GM18505 (cell line): ENCODE results near the gene STAT6.

Source experiments
- ATAC-seq: cut with Tn5 transposase; IDR thresholded peaks from one replicate; pipeline ENCODE4 v1.9.1; 2021; ENCODE audit not compliant: unreplicated experiment
- POLR2A ChIP-seq: IDR thresholded peaks from 4 replicates; pipeline ENCODE4 v1.6.1; 2011; ENCODE audit warnings: borderline replicate concordance; ENCODE audit not compliant: insufficient read depth, insufficient read length; ENCODE audit errors: extremely low read depth

STAT6 gene

GRCh38 chr12:57110104-57111030, 795 bp downstream of the STAT6 start:
- ATAC-seq, result peak; percentile 45
- TF ChIP-seq POLR2A, result peak; percentile 65

GRCh38 chr12:57109207-57110103, 1.7 kb downstream of the STAT6 start:
- no peak for TF ChIP-seq POLR2A

DNA sequence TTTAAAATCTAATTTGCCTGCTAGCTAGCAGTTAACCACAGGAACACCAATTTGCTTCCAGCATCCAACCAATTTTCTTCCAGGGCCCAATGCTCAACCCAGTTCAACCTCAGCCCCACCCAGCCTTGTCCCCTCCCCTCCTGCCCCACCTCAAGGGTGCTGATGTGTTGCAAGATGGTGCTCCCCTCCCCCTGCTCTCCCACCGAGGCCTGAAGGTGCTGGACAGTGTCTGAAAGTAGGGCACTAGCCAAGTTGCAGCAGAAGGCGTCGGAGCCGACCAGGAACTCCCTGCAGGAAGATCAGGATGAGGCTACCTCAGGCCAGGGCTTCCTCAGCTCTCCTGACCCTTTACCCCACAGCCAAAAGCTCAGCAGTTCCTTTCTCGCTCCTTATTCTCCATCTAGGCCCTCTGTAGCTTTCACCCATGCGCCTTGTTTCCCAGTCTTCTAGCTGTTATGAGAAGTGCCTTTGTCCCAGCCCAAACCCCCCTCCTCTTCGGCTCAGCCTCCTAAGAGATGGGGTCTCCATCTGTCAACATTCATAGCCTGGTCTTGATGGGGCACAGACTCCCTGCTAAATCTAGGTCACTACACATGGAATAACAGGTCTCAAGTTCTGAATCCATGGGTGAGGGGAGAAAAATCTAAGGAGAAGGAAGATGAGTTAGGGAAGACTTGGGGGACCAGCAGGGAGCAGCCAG, 3.6 kb downstream of the STAT6 start:
- ATAC-seq, result no peak
- TF ChIP-seq POLR2A, result no peak

More at GRCh38 chr12:57109207-57110103, 1.7 kb downstream of the STAT6 start:
- no peak for ATAC-seq

- no peak for TF ChIP-seq POLR2A
- no peak for ATAC-seq
These were observed 5.0 kb downstream of the STAT6 start for GRCh38 chr12:57106021-57106708.

- ATAC-seq, result no peak
- TF ChIP-seq POLR2A, result no peak
These were observed 6.0 kb downstream of the STAT6 start for GRCh38 chr12:57105011-57105753.

DNA sequence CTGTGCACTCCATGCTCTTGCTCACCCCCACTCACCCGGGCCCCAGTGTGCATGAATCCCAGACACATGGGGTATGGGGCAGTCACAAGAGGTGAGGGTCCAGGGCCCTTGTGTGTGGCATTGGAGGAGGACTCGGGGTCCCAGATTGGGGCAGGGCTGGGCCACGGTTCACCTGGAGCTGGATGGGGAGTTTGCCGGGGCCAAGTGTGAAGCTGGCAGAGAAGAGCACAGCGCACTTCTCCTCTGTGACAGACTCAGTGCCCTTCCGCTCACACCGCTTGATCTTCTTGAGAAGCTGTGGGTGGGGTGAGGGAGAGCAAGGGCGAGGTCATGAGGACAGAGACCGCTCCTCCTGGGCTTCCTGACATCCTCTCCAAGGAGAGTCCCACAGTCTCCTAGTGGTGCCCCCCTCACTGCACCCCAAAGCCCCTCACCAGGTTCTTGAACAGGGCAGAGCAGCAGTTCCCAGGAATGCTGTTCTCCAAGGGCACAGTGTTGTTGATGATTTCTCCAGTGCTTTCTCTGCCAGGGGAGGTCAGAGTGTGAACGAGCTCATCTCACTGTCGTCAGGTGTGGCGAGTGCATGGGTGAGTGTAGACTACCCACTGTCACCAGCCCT, 6.8 kb downstream of the STAT6 start:
- no peak for ATAC-seq
- peak; percentile 11 for TF ChIP-seq POLR2A

DNA sequence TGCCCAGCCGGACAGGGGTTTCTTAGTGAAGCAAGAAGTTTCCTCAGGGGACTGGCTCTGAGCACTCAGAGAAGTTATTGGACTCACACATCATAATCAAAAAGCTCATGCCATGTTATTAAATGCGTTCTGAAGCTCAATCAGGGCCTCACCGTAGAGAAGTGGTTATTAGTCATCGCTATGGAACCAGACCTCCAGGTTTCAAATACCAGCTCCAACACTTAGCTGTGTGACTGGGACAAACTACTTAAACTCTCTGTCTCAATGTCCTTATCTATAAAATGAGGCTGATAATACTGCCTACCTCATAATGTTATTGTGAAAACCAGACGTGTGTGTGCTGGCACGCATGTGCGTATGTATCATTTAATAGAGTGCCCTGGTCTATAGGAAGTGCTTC, 7.3 kb downstream of the STAT6 start:
- no peak for TF ChIP-seq POLR2A
- no peak for ATAC-seq

DNA sequence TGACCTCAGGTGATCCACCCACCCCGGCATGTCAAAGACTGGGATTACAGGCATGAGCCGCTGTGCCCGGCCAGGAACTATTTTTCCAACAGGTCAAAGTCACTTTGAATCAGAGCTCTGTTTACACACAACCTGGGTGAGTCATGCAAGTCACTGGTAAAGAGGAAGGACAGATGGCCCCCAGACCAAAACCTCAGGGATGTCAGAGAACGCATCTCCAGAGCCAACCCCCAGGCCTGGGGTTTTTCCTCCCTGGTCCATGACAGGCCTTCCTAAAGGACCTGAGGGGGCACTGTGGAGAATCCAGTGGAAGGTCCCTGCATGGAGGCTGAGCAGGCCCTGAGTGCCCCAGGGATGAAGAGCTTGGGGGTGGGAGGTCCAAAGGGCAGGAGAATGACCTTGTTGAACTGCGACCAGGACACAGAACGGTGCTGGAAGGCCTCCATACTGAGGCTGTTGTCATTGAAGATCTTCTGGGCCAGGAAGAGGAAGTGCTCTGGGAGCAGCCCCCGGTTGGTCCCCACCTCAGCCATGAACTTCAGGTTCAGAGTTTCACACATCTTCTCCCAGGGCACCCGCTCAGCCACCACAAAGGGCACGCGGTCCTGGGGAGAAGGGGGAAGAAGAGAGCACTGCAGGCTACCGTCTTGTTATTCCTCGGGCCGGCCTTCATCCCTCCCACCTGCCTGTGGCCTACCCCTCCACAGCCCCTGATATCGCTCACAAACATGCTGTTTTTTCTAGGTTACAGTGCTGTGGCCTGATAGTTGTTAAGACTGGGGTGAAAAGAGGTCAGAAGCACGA, 9.1 kb downstream of the STAT6 start:
- TF ChIP-seq POLR2A, result no peak
- ATAC-seq, result no peak

DNA sequence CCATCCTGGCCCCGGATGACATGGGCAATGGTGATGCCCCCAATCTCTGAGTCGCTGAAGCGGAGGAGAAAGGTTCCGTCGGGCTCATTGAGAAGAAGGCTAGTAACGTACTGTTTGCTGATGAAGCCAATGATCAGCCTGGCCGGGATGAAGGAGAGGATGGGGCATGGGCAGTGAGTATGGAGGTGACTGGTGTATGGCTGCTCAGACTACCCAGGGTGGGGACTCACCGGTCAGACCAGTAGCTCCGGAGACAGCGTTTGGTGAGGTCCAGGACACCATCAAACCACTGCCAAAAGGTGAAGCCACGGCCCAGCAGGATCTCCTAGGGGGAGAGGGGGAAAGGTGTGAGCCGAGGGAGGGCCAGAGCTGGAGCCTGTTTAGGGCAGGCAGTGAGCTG, 11.4 kb downstream of the STAT6 start:
- peak; percentile 32 for TF ChIP-seq POLR2A
- no peak for ATAC-seq

- no peak for ATAC-seq
- TF ChIP-seq POLR2A, result no peak
These were observed 12.0 kb downstream of the STAT6 start for GRCh38 chr12:57099047-57099714.

DNA sequence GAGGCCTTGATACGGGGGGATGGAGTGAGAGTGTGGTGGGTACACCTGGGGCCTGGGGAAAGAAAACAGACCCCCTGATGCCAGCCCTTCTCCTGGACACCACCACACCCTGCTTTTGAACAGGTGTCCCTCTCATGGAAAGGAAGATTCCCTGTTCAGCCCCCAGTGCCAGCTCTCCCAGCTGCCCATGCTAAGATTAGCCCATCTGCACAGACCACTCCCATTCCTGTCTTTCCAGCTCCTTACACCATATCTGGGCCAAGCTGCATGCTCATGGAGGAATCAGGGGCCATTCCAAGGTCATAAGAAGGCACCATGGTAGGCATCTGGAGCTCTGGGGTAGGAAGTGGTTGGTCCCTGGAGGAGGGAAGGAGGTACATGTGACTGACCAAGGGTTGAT, 12.6 kb downstream of the STAT6 start:
- no peak for TF ChIP-seq POLR2A
- ATAC-seq, result no peak

DNA sequence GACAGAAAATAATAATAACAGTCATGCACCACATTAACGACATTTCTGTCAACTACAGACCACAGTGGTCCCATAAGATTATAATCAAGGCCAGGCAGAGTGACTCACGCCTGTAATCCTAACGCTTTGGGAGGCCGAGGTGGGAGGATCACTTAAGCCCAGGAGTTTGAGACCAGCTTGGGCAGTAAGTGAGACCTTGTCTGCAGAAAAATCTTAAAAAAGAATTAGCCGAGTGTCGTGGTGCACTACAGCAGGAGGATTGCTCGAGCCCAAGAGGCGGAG, 13.7 kb downstream of the STAT6 start:
- TF ChIP-seq POLR2A, result no peak

More for the DNA sequence above, 13.7 kb downstream of the STAT6 start:
- no peak for ATAC-seq
